Left ventricle myocardium superior (tissue), 1 donor: ENCODE data around the gene TAP2. TPM values are rescaled to one million over a fixed set of nuclear protein-coding genes. Genes with fewer than 3 reads are reported as not detected.
"Not testable (repeated sequence)": the region's sequence is repeated elsewhere in the genome, so short reads cannot be mapped to it uniquely, and the experiment has no call there.

Experiments used
- ATAC-seq: fragments of 200-7000 bp; cut with Tn5 transposase; one replicate; pipeline ENCODE4 v1.9.1; 2020; ENCODE audit warnings: mild to moderate bottlenecking, moderate library complexity
- DNase-seq: peaks from one replicate; pipeline ENCODE4 v3.0.0-alpha.2; 2020
- intact Hi-C: fragments of 100-400 bp; cut with micrococcal nuclease; formaldehyde crosslinking; loops from one replicate; pipeline ENCODE4 v1.11.0; 2022
- long read RNA-seq: library from polyadenylated mRNA; unstranded; transcript quantifications from one replicate; pipeline ENCODE4 v2.0.0, GENCODE V29; 2021
- total RNA-seq: library from RNA; stranded (reverse); fragmentation: NEBNext Ultra II Directional; extraction: Animal tissue kit (Norgen Biotek cat#: 25700); gene quantifications from one replicate; pipeline ENCODE4 v1.2.1, GENCODE V29; 2021
- donor health status: DM: no; HTN: yes; CAD: no; lungs with severe emphysema.

TAP2 gene
- total RNA-seq, result 20.8 TPM
- long read RNA-seq, full-length matches to known transcripts, result 3 of 3 reads
- long read RNA-seq, partial matches to known transcripts, result 0 of 3 reads
- long read RNA-seq, other reads (novel, unspliced or antisense), result 0 of 3 reads

- peak; percentile 97 for ATAC-seq
- DNase-seq, result peak; percentile 98
- intact Hi-C loops, result loop anchor here (5.0 kb wide), 1 partner anchor 34 kb away; no protein-coding TSS in a partner anchor
Observed at GRCh38 chr6:32838114-32838958, at the start of gene TAP2. TSS of gene TAP2 (minus strand) at chr6:32838739. CDS start at chr6:32838233, 506 bp downstream.

DNA sequence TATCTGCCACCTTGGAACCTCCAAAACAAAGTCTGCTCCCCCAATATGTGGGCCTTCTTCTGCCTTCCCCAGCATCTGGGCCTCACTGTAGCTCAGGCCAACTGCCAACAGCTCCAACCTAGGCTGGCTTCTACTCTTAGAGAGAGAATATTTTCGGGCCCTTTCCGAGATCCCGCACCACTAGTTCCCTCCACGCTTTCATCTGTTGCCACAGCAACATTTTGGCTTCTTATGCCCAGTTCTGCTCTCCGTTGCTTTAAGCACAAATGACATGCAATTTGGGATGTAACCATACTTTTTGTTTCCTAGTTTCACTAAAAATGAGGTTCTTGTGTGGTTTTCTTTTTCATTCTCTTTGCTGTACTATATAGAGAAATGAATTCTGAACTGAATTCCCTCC, 49.1 kb upstream of the TAP2 start:
- intact Hi-C loops, result loop anchor here (5.0 kb wide), 1 partner anchor 95 kb away; no protein-coding TSS in a partner anchor
- no peak for ATAC-seq
- DNase-seq, result no peak

DNA sequence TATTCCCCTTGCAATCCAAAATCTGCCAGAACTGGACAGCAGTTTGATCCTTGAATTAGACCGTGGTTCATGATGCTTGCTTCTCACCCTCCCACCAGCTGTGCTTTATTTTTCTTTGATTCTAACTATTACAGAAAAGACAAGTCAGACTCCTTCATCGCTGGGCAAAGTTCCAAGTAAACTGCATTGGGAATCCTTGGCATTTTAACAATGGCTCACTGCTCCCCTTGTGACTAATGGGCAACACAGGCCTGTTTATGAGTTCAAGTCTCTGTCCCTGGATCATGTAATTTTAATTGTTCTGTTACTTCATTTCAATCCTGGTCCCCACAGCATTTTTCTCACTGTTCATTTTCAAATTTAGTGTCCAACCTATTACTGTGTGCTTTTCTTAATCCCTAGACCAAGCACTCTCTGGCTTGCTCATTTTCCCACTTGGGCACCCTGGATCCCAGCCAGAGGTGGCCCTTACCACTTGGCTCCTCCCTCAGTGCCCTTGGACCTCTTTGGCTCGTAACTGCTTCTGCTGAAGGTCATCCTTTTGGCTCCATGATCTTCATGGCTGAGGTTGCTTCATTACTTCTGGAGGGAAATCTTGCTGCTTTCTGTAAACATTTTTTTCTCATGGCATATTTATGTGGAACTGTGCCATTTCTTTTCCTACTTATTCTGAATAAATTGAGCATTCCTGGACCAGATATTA, 48.3 kb upstream of the TAP2 start:
- DNase-seq (no peak), ATAC-seq (no peak)
- intact Hi-C loops, result loop anchor here (5.0 kb wide), 1 partner anchor 95 kb away; no protein-coding TSS in a partner anchor

- ATAC-seq (peak; percentile 60), DNase-seq (no peak)
- intact Hi-C loops, result loop anchor here (5.0 kb wide), 1 partner anchor 97 kb away; no protein-coding TSS in a partner anchor
Observed at GRCh38 chr6:32885698-32886286, 47.3 kb upstream of the TAP2 start.

GRCh38 chr6:32883789-32884188, 45.2 kb upstream of the TAP2 start:
- peak; percentile 90 for ATAC-seq

DNA sequence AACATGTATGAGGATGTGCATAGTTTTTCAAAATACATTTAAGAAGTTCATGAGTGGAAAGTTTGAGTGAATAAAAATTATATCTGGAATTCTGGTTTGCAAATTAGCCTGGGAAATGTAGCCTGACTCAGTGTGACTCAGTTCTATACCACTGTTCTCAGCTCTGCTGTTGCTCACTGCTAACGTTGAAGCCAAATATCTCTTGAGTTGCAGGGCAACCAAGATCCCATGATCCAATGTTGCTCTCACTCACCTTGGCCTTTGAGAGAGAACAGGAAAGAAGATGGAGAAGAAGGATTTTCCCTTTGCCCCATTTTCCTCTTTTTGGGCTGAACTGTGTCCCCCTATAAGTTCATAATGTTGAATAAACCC, 44.3 kb upstream of the TAP2 start:
- DNase-seq (no peak), ATAC-seq (no peak)
- intact Hi-C loops, result no loop called here

More at GRCh38 chr6:32883789-32884188, 45.2 kb upstream of the TAP2 start:
- intact Hi-C loops, result no loop called here
- peak; percentile 34 for DNase-seq

GRCh38 chr6:32880962-32881361, 42.4 kb upstream of the TAP2 start:
- ATAC-seq, intact Hi-C loops, DNase-seq: not testable (repeated sequence)

DNA sequence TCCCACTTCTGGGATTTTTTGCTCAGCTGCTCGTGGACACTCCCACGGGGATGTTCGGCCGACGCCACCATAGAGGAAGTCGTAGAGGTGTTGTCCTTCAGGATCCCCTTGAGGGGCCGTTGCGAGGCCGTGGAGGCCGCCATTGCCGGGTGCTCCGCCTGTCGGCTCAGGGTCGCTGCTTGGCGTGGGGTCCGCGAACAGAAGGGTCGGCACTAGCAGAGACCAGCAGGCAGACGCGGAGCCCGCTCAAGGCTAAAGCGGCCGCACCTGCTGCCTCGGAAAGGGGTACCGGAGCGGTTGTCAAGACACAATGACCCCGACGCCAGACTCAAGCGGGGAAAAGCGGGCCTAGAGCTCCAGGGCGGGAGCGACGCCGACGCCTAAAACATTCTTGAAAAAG, 41.2 kb upstream of the TAP2 start:
- DNase-seq (no peak), ATAC-seq (no peak)
- intact Hi-C loops, result no loop called here

DNA sequence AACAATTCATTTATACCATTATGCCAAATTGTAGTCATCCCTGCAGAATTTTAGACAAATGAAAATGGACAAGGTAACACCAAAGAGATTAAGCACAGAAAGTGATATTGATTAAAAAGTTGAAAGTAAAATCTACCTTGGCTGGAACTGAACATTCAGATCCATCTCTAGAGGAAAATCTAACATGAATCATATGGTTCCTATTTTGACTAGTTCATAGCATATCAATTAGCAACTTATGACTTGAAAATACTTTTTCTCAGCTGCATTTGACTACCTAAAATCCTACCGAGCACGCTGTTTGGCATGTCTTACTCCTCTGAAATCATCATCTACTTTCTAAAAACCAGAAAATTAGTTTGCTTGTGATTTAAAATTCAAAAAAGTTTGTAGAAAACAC, 38.1 kb upstream of the TAP2 start:
- no peak for DNase-seq
- ATAC-seq, result no peak
- intact Hi-C loops, result no loop called here

DNA sequence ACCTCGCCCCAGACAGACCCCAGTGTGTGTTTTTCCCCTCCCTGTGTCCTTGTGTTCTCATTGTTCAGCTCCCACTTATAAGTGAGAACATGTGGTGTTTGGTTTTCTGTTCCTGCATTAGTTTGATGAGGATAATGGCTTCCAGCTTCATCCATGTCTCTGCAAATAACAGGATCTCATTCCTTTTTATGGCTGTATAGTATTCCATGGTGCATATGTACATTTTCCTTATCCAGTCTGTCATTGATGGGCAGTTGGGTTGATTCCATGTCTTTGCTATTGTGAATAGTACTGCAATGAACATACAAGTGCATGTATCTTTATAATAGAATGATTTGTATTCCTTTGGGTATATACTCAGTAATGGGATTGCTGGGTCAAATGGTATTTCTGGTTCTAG, 35.4 kb upstream of the TAP2 start:
- DNase-seq, ATAC-seq: not testable (repeated sequence)
- intact Hi-C loops, result loop anchor here (5.0 kb wide), 1 partner anchor 37 kb away; the partner anchor contains the start of gene TAP2

DNA sequence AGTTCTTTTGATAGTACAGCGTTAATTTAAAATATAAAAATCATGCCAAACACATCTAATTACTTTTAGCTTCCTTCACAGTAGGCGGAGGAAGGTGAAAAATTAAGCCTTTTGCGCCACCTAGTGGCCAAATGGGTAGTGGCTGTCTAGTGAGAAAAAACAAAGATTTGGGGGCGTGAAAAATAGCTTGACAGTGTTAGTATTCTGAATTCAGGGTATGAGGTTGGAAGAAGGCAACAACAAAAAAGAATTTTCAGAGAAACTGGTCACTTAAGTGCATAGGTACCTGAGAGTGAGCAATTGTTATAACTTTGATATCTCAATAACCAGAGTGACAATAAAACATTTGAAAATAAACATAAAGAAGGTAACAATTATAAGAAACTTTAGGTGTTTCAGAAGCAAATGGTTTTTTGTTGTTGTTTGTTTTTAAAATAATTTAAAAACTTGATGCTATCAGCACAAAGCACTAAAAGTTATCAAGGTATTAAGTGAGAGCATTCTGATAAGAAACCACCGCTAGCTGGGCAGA, 29.8 kb upstream of the TAP2 start:
- DNase-seq, result peak; percentile 82
- intact Hi-C loops, result loop anchor here (10.0 kb wide), 1 partner anchor 454 kb away; no protein-coding TSS in a partner anchor

DNA sequence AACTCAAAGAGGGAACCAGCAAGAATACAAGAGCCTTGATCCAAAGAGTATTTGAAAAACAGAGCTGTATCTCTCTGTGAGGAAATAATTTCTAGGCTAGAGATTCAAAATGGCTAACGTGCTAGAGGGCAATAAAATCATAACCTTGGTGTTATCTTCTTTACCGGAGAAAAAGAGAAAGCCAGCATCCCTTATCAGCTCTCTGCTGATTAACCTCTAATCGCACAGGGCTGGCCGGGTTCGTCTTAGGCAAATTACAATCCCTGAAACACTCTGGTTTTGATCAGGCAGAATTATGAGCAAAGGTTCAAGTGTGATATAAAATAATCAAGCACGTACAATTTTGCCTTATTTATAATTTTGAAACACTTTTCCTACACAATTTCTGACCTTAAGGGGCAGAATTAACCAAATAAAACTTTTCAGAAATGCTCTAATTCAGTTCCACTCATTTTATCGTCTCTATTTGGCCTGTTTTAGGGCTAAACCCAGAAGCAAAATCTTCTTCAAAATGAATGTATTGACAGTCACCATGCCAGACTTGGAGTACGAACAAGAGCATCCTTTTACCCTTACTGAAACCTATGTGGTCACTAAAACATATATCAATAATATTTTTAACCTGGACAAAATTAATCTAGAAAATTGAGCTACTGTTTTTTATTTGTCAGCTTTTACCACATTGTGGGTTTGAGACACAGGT, 29.2 kb upstream of the TAP2 start:
- intact Hi-C loops, result loop anchor here (10.0 kb wide), 1 partner anchor 453 kb away; no protein-coding TSS in a partner anchor
- ATAC-seq (no peak), DNase-seq (no peak)

More for the DNA sequence above, 29.8 kb upstream of the TAP2 start:
- ATAC-seq, result peak; percentile 72

- intact Hi-C loops, result loop anchor here (10.0 kb wide), 1 partner anchor 452 kb away; no protein-coding TSS in a partner anchor
- no peak for DNase-seq
Observed at GRCh38 chr6:32867022-32867477, 28.5 kb upstream of the TAP2 start.

GRCh38 chr6:32865724-32866443, 27.3 kb upstream of the TAP2 start:
- ATAC-seq (no peak), DNase-seq (no peak)
- intact Hi-C loops, result loop anchor here (10.0 kb wide), 1 partner anchor 451 kb away; no protein-coding TSS in a partner anchor

More at GRCh38 chr6:32867022-32867477, 28.5 kb upstream of the TAP2 start:
- ATAC-seq, result no peak

- ATAC-seq (no peak), DNase-seq (no peak)
- intact Hi-C loops, result loop anchor here (10.0 kb wide), 1 partner anchor 448 kb away; no protein-coding TSS in a partner anchor
Observed at GRCh38 chr6:32862725-32863124, 24.2 kb upstream of the TAP2 start.

DNA sequence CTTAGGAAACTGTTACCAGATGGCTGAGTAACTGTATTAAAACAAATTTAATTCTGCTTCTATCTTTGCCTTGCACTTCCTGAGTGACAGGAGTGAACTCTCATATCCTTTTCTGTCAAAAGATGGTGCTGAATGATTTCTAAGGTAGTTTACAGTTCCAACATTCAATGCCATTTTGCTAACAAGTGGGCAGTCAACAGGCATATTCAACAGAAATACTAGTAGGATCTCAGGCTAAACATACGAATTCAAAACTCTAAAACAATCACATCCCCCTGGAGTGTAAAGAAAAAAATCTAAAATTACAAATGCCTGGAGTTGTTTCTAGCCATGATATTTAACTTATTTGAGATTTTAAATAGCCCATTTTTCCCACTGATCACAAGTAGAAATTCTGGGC, 22.1 kb upstream of the TAP2 start:
- ATAC-seq, result no peak
- intact Hi-C loops, result loop anchor here (10.0 kb wide), 1 partner anchor 446 kb away; no protein-coding TSS in a partner anchor
- no peak for DNase-seq

DNA sequence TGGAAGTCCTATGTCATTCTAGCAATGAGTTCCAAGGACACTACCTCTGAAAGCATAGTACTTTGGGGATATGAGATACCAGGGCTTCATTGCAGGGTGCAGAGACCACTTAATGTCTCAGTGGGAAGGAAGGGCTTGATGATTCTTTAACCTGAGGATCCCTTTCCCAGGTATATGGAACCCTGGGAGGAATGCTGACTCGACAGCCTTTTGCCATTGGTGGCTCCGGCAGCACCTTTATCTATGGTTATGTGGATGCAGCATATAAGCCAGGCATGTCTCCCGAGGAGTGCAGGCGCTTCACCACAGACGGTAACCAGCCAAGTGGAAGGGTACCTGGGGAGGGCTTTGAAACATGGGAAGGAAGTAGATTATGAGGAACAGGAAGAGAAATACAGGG, 19.7 kb upstream of the TAP2 start:
- DNase-seq (no peak), ATAC-seq (no peak)
- intact Hi-C loops, result no loop called here
